Measurements from ENCODE around the gene SEC14L3. TPM values are rescaled to one million over a fixed set of nuclear protein-coding genes. Genes with fewer than 3 reads are reported as not detected.

The SEC14L3 gene
- polyA plus RNA-seq, 1 of the 3 experiments (the other 2 are of a cell fraction): not detected

DNA sequence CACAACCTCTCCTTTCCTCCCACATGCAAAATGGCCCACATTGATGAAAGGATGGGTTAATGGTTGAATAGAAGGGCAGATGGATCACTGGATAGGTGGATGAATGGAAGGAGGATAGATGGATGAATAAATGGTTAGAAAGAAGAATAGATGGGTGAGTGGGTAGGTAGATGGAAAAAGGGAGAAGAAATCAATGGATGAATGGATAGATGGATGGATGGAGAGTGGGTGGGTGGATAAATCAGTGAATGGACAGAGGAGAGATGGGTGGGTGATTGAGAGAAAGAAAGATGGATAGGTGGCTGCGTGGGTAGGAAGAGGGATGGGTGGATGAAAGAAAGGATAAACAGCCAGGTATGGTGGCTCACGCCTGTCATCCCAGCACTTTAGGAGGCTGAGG, 1.2 kb downstream of the SEC14L3 start:
- no peaks in the 10 kb centered on the region for H3K36me3 ChIP-seq (replicated peaks in 1 of 2; ENCODE audit: control insufficient read depth in 1 of 2, insufficient read depth in 2 of 2, low read length in 1 of 2)
- POLR2A ChIA-PET: no interaction called here
- CTCF ChIA-PET: interaction anchor here (5.4 kb wide), 1 partner anchor 14 kb away, joined by 28 read pairs; no protein-coding TSS in a partner anchor

DNA sequence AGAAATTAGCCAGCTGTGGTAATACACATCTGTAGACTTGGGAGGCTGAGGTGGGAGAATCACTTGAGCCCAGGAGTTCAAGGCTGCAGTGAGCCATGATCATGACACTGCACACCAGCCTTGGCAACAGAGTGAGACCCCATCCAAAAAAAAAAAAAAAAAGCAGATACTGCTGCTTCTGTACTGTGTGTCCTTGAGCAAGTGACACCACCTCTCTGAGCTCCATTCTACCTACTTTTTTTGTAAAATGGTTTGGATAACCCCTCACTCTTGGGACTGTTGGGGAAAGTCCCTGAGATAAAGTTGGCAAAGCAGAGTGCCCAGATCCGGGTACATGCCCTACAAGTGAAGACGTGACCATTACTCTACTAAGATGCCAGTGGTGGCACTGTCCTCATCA, 2.7 kb downstream of the SEC14L3 start:
- ChIA-PET POLR2A (no interaction called here), CTCF (interaction anchor here (1.2 kb wide), 1 partner anchor 17 kb away, joined by 3 read pairs; no protein-coding TSS in a partner anchor)
- 33% methylated on average over 2 of the region's 2 CpGs for WGBS (ENCODE audit: low lambda C conversion rate)
- Histone ChIP-seq H3K36me3 (replicated peaks in 1 of 2; ENCODE audit: control insufficient read depth in 1 of 2, insufficient read depth in 2 of 2, low read length in 1 of 2) (no peaks in the 10 kb centered on the region), H4K20me1 (ENCODE audit: insufficient read depth) (no peaks in the 10 kb centered on the region), H3K9me2 (no peaks in the 10 kb centered on the region), H3K9me3 (no peaks in the 10 kb centered on the region), H3K9ac (no peak overlapping the region), H3K4me1 (ENCODE audit: control insufficient read depth in 1 of 2, insufficient read depth in 2 of 2, low read depth in 1 of 2, low read length in 1 of 2) (no peaks in the 10 kb centered on the region), H3F3A (replicated peaks; ENCODE audit: insufficient read depth) (no peaks in the 10 kb centered on the region), H3K79me2 (ENCODE audit: insufficient read depth) (no peaks in the 10 kb centered on the region), H3K4me3 (ENCODE audit: low read depth in 2 of 2, low read length in 1 of 2) (no peak overlapping the region), H3K27ac (ENCODE audit: low read depth in 2 of 2, low read length in 1 of 2) (no peak overlapping the region), H3K4me2 (no peak overlapping the region), H2AFZ (ENCODE audit: low read depth) (no peak overlapping the region), H3K27me3 (ENCODE audit: insufficient read depth) (peaks cover 21% of the 10 kb centered on the region; the same call in 1 of the 2 replicates)
- DNase-seq: no peak
- TF ChIP-seq, protein P1, sequence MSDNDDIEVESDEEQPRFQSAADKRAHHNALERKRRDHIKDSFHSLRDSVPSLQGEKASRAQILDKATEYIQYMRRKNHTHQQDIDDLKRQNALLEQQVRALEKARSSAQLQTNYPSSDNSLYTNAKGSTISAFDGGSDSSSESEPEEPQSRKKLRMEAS (IDR thresholded peaks at IDR 0.05; ENCODE audit: low read depth): no peak
- TF ChIP-seq RXRA (IDR thresholded peaks at IDR 0.05; ENCODE audit: borderline replicate concordance, low read depth) (no peak), ELF1 (IDR thresholded peaks at IDR 0.05) (no peak), TEAD4 (IDR thresholded peaks at IDR 0.05; ENCODE audit: borderline replicate concordance, insufficient read depth) (no peak), RAD21 (IDR thresholded peaks at IDR 0.05; ENCODE audit: low read length) (no peak), SMC3 (IDR thresholded peaks at IDR 0.05; ENCODE audit: low read depth, low read length) (no peak), FOXM1 (IDR thresholded peaks at IDR 0.05; ENCODE audit: low read depth) (no peak), GATA2 (CRISPR knock-in tag; IDR thresholded peaks at IDR 0.05) (no peak)
- TF ChIP-seq, protein P2, sequence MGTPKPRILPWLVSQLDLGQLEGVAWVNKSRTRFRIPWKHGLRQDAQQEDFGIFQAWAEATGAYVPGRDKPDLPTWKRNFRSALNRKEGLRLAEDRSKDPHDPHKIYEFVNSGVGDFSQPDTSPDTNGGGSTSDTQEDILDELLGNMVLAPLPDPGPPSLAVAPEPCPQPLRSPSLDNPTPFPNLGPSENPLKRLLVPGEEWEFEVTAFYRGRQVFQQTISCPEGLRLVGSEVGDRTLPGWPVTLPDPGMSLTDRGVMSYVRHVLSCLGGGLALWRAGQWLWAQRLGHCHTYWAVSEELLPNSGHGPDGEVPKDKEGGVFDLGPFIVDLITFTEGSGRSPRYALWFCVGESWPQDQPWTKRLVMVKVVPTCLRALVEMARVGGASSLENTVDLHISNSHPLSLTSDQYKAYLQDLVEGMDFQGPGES (IDR thresholded peaks at IDR 0.05; ENCODE audit: low read depth, low read length): no peak
- TF ChIP-seq, protein P3, sequence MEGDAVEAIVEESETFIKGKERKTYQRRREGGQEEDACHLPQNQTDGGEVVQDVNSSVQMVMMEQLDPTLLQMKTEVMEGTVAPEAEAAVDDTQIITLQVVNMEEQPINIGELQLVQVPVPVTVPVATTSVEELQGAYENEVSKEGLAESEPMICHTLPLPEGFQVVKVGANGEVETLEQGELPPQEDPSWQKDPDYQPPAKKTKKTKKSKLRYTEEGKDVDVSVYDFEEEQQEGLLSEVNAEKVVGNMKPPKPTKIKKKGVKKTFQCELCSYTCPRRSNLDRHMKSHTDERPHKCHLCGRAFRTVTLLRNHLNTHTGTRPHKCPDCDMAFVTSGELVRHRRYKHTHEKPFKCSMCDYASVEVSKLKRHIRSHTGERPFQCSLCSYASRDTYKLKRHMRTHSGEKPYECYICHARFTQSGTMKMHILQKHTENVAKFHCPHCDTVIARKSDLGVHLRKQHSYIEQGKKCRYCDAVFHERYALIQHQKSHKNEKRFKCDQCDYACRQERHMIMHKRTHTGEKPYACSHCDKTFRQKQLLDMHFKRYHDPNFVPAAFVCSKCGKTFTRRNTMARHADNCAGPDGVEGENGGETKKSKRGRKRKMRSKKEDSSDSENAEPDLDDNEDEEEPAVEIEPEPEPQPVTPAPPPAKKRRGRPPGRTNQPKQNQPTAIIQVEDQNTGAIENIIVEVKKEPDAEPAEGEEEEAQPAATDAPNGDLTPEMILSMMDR (IDR thresholded peaks at IDR 0.05): no peak

More for the DNA sequence above, 1.2 kb downstream of the SEC14L3 start:
- Histone ChIP-seq H3K4me2 (no peak overlapping the region), H3K4me1 (ENCODE audit: control insufficient read depth in 1 of 2, insufficient read depth in 2 of 2, low read depth in 1 of 2, low read length in 1 of 2) (no peaks in the 10 kb centered on the region), H3K27ac (ENCODE audit: low read depth in 2 of 2, low read length in 1 of 2) (no peak overlapping the region), H3K4me3 (ENCODE audit: low read depth in 2 of 2, low read length in 1 of 2) (no peak overlapping the region), H3K27me3 (ENCODE audit: insufficient read depth) (peaks cover 33% of the 10 kb centered on the region; the same call in 1 of the 2 replicates), H4K20me1 (ENCODE audit: insufficient read depth) (no peaks in the 10 kb centered on the region), H3K9me3 (no peaks in the 10 kb centered on the region), H2AFZ (ENCODE audit: low read depth) (no peak overlapping the region), H3K79me2 (ENCODE audit: insufficient read depth) (no peaks in the 10 kb centered on the region), H3K9ac (no peak overlapping the region), H3K9me2 (no peaks in the 10 kb centered on the region), H3F3A (replicated peaks; ENCODE audit: insufficient read depth) (no peaks in the 10 kb centered on the region)
- no peak for TF ChIP-seq CHD2 (IDR thresholded peaks at IDR 0.05; ENCODE audit: low read length, partially characterized antibody)
- TF ChIP-seq POLR2AphosphoS5 (IDR thresholded peaks at IDR 0.05; ENCODE audit: low read depth, low read length): no peak
- TF ChIP-seq, protein P3 (IDR thresholded peaks at IDR 0.05): no peak
- TF ChIP-seq FOSL2 (IDR thresholded peaks at IDR 0.05; ENCODE audit: borderline replicate concordance, low read depth): no peak
- no peak for TF ChIP-seq FOXM1 (IDR thresholded peaks at IDR 0.05; ENCODE audit: low read depth)
- no peak for TF ChIP-seq NFIC (IDR thresholded peaks at IDR 0.05; ENCODE audit: borderline replicate concordance)
- TF ChIP-seq, protein P4, sequence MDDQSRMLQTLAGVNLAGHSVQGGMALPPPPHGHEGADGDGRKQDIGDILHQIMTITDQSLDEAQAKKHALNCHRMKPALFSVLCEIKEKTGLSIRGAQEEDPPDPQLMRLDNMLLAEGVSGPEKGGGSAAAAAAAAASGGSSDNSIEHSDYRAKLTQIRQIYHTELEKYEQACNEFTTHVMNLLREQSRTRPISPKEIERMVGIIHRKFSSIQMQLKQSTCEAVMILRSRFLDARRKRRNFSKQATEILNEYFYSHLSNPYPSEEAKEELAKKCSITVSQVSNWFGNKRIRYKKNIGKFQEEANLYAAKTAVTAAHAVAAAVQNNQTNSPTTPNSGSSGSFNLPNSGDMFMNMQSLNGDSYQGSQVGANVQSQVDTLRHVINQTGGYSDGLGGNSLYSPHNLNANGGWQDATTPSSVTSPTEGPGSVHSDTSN (IDR thresholded peaks at IDR 0.05): no peak
- no peak for TF ChIP-seq ELF1 (IDR thresholded peaks at IDR 0.05)
- TF ChIP-seq GATA2 (CRISPR knock-in tag; IDR thresholded peaks at IDR 0.05): no peak
- TF ChIP-seq TAF1 (IDR thresholded peaks at IDR 0.05; ENCODE audit: borderline replicate concordance, low read depth, low read length): no peak
- no peak for TF ChIP-seq MXI1 (IDR thresholded peaks at IDR 0.05; ENCODE audit: low read depth, low read length)
- 32% methylated on average over 2 of the region's 2 CpGs for WGBS (ENCODE audit: low lambda C conversion rate)
- DNase-seq: no peak

Data from SK-N-SH (cell line).